Dermis microvascular lymphatic vessel endothelial cell (primary cell): ENCODE data around the gene GAGE12D. TPM values are rescaled to one million over a fixed set of nuclear protein-coding genes. Genes with fewer than 3 reads are reported as not detected.
"Not testable (repeated sequence)": the region's sequence is repeated elsewhere in the genome, so short reads cannot be mapped to it uniquely, and the experiment has no call there.

Experiments
- DNase-seq, 2 donors: peaks; one replicate each; pipeline versions ENCODE4 v3.0.0 to v3.0.0-alpha.2; 2010; ENCODE audit warnings: low read depth in 2 of 2
- total RNA-seq: library from RNA; depleted of rRNA; stranded (reverse); fragments of >200 nt; gene quantifications from 2 replicates; pipeline ENCODE4 v1.2.1, GENCODE V29; 2014

GAGE12D gene
- not detected in 2 replicates for total RNA-seq

GRCh38 chrX:49541433-49541832, at the start of gene GAGE12D:
Gene GAGE12D (plus strand): TSS chrX:49541733. CDS start chrX:49542888, 1,155 bp downstream.
- DNase-seq, result not testable (repeated sequence)

DNA sequence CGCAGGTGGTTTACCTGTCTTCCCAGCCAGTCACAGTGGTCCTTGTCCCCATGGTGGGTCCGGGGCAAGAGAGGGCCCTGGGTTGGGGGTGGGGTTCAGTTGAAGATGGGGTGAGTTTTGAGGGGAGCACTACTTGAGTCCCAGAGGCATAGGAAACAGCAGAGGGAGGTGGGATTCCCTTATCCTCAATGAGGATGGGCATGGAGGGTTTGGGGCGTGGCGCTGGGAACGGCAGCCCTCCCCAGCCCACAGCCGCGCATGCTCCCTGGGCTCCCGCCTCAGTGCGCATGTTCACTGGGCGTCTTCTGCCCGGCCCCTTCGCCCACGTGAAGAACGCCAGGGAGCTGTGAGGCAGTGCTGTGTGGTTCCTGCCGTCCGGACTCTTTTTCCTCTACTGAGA, 9.7 kb upstream of the GAGE12D start, which contains the start of gene GAGE12C:
Gene GAGE12C, plus strand, starts transcription at position 301 of the 400 bp plus-strand sequence. CDS start 1,155 bp downstream, outside the sequence.
- not testable (repeated sequence) for DNase-seq

- DNase-seq, result not testable (repeated sequence)
Observed at GRCh38 chrX:49550989-49551388, 9.5 kb downstream of the GAGE12D start, which contains the start of gene GAGE12E. Gene GAGE12E (plus strand): TSS chrX:49551289. CDS start chrX:49552444, 1,155 bp downstream.

DNA sequence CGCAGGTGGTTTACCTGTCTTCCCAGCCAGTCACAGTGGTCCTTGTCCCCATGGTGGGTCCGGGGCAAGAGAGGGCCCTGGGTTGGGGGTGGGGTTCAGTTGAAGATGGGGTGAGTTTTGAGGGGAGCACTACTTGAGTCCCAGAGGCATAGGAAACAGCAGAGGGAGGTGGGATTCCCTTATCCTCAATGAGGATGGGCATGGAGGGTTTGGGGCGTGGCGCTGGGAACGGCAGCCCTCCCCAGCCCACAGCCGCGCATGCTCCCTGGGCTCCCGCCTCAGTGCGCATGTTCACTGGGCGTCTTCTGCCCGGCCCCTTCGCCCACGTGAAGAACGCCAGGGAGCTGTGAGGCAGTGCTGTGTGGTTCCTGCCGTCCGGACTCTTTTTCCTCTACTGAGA, 19.0 kb downstream of the GAGE12D start, which contains the start of gene GAGE12F:
Gene GAGE12F, plus strand, starts transcription at position 301 of the 400 bp plus-strand sequence. CDS start 1,155 bp downstream, outside the sequence.
- not testable (repeated sequence) for DNase-seq

DNA sequence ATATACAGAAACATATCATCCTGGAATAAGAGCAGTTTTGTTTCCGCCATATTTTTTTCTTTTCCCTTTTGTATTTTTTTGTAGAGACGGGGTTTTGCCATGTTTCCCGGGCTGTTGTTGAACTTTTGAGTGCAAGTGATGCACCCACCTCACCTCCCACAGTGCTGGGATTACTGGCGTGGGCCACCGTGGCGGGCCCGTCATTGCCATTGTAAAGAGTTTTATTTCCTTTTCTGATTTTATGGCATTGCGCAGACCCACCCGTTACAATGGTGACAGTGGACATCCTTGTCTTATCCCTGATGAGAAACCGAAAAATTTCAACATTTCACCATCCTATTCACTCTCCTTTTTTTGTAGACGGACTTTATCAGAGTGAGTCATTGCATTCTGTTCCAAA, 27.2 kb downstream of the GAGE12D start:
- not testable (repeated sequence) for DNase-seq

- DNase-seq, result not testable (repeated sequence)
Observed at GRCh38 chrX:49569152-49569551, 27.6 kb downstream of the GAGE12D start.

DNA sequence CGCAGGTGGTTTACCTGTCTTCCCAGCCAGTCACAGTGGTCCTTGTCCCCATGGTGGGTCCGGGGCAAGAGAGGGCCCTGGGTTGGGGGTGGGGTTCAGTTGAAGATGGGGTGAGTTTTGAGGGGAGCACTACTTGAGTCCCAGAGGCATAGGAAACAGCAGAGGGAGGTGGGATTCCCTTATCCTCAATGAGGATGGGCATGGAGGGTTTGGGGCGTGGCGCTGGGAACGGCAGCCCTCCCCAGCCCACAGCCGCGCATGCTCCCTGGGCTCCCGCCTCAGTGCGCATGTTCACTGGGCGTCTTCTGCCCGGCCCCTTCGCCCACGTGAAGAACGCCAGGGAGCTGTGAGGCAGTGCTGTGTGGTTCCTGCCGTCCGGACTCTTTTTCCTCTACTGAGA, 28.6 kb downstream of the GAGE12D start, which contains the start of gene GAGE12G:
Gene GAGE12G, plus strand, starts transcription at position 301 of the 400 bp plus-strand sequence. CDS start 1,155 bp downstream, outside the sequence.
- DNase-seq, result not testable (repeated sequence)

- not testable (repeated sequence) for DNase-seq
Observed at GRCh38 chrX:49579649-49580048, 38.1 kb downstream of the GAGE12D start, which contains the start of gene GAGE12H. Gene GAGE12H (plus strand): TSS chrX:49579949. CDS start chrX:49581104, 1,155 bp downstream.

GRCh38 chrX:49589196-49589595, 47.7 kb downstream of the GAGE12D start, which contains the start of gene GAGE2A:
Gene GAGE2A (plus strand): TSS chrX:49589496. CDS start chrX:49590651, 1,155 bp downstream.
- not testable (repeated sequence) for DNase-seq

DNA sequence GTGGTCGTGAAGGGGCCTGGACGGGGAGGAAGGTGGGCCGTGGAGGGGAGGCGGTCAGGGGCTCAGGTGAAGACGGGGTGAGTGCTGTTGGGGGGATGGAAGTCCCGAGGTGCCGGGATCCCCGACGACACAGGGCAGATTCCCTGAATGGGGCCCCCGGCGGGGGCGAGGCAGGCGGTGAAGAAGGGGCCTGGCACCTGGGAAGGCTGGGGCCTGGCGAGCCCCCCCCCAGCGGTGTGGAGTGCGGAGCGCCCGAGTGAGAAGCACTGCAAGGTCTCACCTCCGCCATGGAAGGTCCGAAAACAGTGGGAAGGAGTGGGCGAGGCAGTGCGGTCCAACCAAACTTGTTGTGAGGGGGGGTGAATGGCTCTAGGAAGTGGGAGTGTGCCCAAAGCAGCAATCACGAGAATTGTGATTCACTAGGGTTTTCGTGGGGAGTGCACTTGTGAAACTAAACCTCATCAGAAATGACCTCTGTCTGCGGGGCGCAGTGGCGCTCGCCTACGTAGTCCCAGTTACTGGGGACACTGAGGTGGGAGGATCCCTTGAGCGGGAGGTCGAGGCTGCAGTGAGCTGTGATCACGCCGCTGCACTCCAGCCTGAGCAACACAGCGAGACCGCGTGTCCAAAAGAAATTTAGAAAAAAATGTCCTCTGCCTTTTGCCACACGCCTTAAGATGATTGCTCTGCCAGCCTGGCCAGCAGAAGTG, 48.4 kb downstream of the GAGE12D start:
- not testable (repeated sequence) for DNase-seq

DNA sequence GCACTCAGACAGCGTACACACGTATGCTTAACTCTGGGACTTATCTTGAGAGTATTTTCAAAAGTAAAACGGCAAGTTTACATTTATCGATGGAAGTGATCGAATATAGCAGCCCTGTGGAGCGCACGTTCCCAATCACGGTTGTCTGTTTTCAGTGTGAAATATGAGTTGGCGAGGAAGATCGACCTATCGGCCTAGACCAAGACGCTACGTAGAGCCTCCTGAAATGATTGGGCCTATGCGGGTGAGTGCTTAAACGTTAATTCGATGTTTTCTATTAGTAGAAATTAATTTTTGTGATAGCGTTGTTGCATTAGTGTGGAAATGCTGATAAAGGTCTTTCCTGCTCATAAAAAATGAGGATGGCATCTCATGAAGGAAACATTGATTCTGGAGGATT, 49.0 kb downstream of the GAGE12D start:
- not testable (repeated sequence) for DNase-seq

Other genes starting within 250 kb of the GAGE12D start
- not detected in 2 replicates for gene GAGE10, start 238.1 kb upstream of the GAGE12D start, total RNA-seq
- not detected in 2 replicates for gene GAGE12J, start 219.7 kb upstream of the GAGE12D start, total RNA-seq
- not detected in 2 replicates for gene GAGE13, start 210.2 kb upstream of the GAGE12D start, total RNA-seq
- gene GAGE12C, start 9.6 kb upstream of the GAGE12D start, total RNA-seq, result not detected in 2 replicates
- not detected in 2 replicates for gene GAGE12E, start 9.6 kb downstream of the GAGE12D start, total RNA-seq
- gene GAGE12F, start 19.1 kb downstream of the GAGE12D start, total RNA-seq, result not detected in 2 replicates
- not detected in 2 replicates for gene GAGE12G, start 28.7 kb downstream of the GAGE12D start, total RNA-seq
- gene GAGE12H, start 38.2 kb downstream of the GAGE12D start, total RNA-seq, result not detected in 2 replicates
- not detected in 2 replicates for gene GAGE2A, start 47.8 kb downstream of the GAGE12D start, total RNA-seq
- not detected in 2 replicates for gene GAGE1, start 57.3 kb downstream of the GAGE12D start, total RNA-seq
- not detected in 2 replicates for gene PAGE1, start 154.3 kb downstream of the GAGE12D start, total RNA-seq